ENCODE results near the gene FSTL1. TPM values are rescaled to one million over a fixed set of nuclear protein-coding genes. Genes with fewer than 3 reads are reported as not detected.

The FSTL1 gene
- polyA plus RNA-seq, 2 of the 4 experiments (the other 2 are of a cell fraction), result 57.7 to 118 TPM

GRCh38 chr3:120495809-120496208 is 45.0 kb upstream of the FSTL1 start:
- H3K4me2 ChIP-seq, result no peak overlapping the region; the same call in 2 of the 3 replicates
- H3K27ac ChIP-seq, result no peak overlapping the region
- peaks cover 31% of the 10 kb centered on the region for H3K4me1 ChIP-seq
- no peak for FAIRE-seq
- no peak overlapping the region for H3K4me3 ChIP-seq
- peaks cover 8% of the 10 kb centered on the region for H3K9me3 ChIP-seq
- ATAC-seq, result no peak
- DNase-seq (ENCODE audit: low read depth in 1 of 2, low spot score in 1 of 2), result no peak
- POLR2A ChIA-PET, result no interaction called here
- no peak for TF ChIP-seq JUN (IDR thresholded peaks at IDR 0.05)
- no peak for TF ChIP-seq NFE2L2 (conservative IDR thresholded peaks at IDR 0.05; ENCODE audit: low read length)
- no peak for TF ChIP-seq GATA3 (IDR thresholded peaks at IDR 0.05; ENCODE audit: borderline replicate concordance)
- TF ChIP-seq REST (IDR thresholded peaks at IDR 0.05), result no peak
- TF ChIP-seq ZSCAN20 (CRISPR knock-in tag; IDR thresholded peaks at IDR 0.05), result no peak
- no peak for TF ChIP-seq RAD21 (conservative IDR thresholded peaks at IDR 0.05 in 1 of 2, IDR thresholded peaks at IDR 0.05 in 1 of 2)
- no peak for TF ChIP-seq EHF (CRISPR knock-in tag; IDR thresholded peaks at IDR 0.05)
- TF ChIP-seq ELK1 (IDR thresholded peaks at IDR 0.05; ENCODE audit: low read depth, low read length), result no peak
- TF ChIP-seq E2F6 (IDR thresholded peaks at IDR 0.05; ENCODE audit: borderline replicate concordance, low read depth), result no peak
- no peak for TF ChIP-seq FOSL2 (IDR thresholded peaks at IDR 0.05)
- TF ChIP-seq FOSL2 (CRISPR knock-in tag; IDR thresholded peaks at IDR 0.05), result no peak
- TF ChIP-seq CHD2 (IDR thresholded peaks at IDR 0.05; ENCODE audit: low read length, partially characterized antibody), result no peak
- no peak for TF ChIP-seq TP53 (CRISPR knock-in tag; IDR thresholded peaks at IDR 0.05)
- TF ChIP-seq EHMT2 (IDR thresholded peaks at IDR 0.05; ENCODE audit: low read depth), result no peak
- CTCF ChIA-PET, result no interaction called here
- 70% methylated on average over 2 of the region's 2 CpGs for WGBS (ENCODE audit: missing lambda C conversion rate)

GRCh38 chr3:120492103-120492502 is 41.3 kb upstream of the FSTL1 start:
- Histone ChIP-seq H3K4me2 (no peak overlapping the region), H3K9me3 (peaks cover 8% of the 10 kb centered on the region), H3K4me1 (peaks cover 10% of the 10 kb centered on the region), H3K4me3 (no peak overlapping the region), H3K27ac (no peak overlapping the region)
- TF ChIP-seq RFX5 (IDR thresholded peaks at IDR 0.05) (no peak), ZFP36 (IDR thresholded peaks at IDR 0.05; ENCODE audit: borderline replicate concordance, partially characterized antibody) (no peak), EHMT2 (IDR thresholded peaks at IDR 0.05; ENCODE audit: low read depth) (no peak), HEYL (CRISPR knock-in tag; IDR thresholded peaks at IDR 0.05) (no peak), HOXB13 (CRISPR knock-in tag; IDR thresholded peaks at IDR 0.05; ENCODE audit: low read depth) (no peak)
- FAIRE-seq, result no peak
- 75% methylated on average over 5 of the region's 5 CpGs for WGBS (ENCODE audit: missing lambda C conversion rate)
- ChIA-PET CTCF (interaction anchor here (0.7 kb wide), 1 partner anchor 28 kb away, joined by 3 read pairs; no protein-coding TSS in a partner anchor), POLR2A (no interaction called here)
- no peak for ATAC-seq
- no peak for DNase-seq (ENCODE audit: low read depth in 1 of 2, low spot score in 1 of 2)

GRCh38 chr3:120489421-120489820 is 38.6 kb upstream of the FSTL1 start:
- WGBS (ENCODE audit: missing lambda C conversion rate), result 71% methylated on average over 2 of the region's 2 CpGs
- CTCF ChIA-PET, result no interaction called here
- FAIRE-seq (no peak), DNase-seq (ENCODE audit: low read depth in 1 of 2, low spot score in 1 of 2) (no peak), ATAC-seq (no peak)
- Histone ChIP-seq H3K4me1 (no peaks in the 10 kb centered on the region; the same call in 2 of the 3 replicates), H3K9me3 (no peaks in the 10 kb centered on the region), H3K4me3 (no peak overlapping the region), H3K4me2 (no peak overlapping the region), H3K27ac (no peak overlapping the region)
- POLR2A ChIA-PET, result no interaction called here
- no peak for TF ChIP-seq EP300 (IDR thresholded peaks at IDR 0.05)
- TF ChIP-seq ZNF302 (CRISPR knock-in tag; IDR thresholded peaks at IDR 0.05), result no peak
- TF ChIP-seq HOXB13 (CRISPR knock-in tag; IDR thresholded peaks at IDR 0.05; ENCODE audit: low read depth), result no peak
- no peak for TF ChIP-seq HES2 (IDR thresholded peaks at IDR 0.05)
- no peak for TF ChIP-seq PBX3 (IDR thresholded peaks at IDR 0.05)
- no peak for TF ChIP-seq JUN (IDR thresholded peaks at IDR 0.05)
- TF ChIP-seq REST (IDR thresholded peaks at IDR 0.05), result no peak
